H1 (cell line): ENCODE data around the gene NOS3. TPM values are rescaled to one million over a fixed set of nuclear protein-coding genes. Genes with fewer than 3 reads are reported as not detected.

ENCODE experiments used
- CTCF ChIA-PET: fragments of 300-600 bp; sonication (Branson Sonifier 250); formaldehyde crosslinking; loops from one replicate; lab custom pipeline; 2021; ENCODE audit not compliant: partially characterized antibody; lab: Charles Lee
- POLR2A ChIA-PET: fragments of 300-600 bp; sonication (Branson Sonifier 250); formaldehyde crosslinking; loops from one replicate; lab custom pipeline; 2021; ENCODE audit warnings: inconsistent platforms; ENCODE audit not compliant: partially characterized antibody; lab: Charles Lee
- DNase-seq, 2 experiments: peaks; one replicate each; pipeline versions ENCODE4 v3.0.0 to v3.0.0-alpha.2; 2010 to 2022; ENCODE audit warnings: low spot score in 2 of 2, low read depth in 1 of 2, mixed read lengths in 1 of 2
- FAIRE-seq: peaks from 2 replicates; lab custom pipeline; 2011; peaks lifted over from hg19 to GRCh38; lab: Jason Lieb, UNC
- H2AFZ ChIP-seq: 2 replicates; pipeline ENCODE4 v1.8.1; 2012; ENCODE audit warnings: low read length, inconsistent platforms
- H2AK5ac ChIP-seq: 2 replicates; pipeline ENCODE4 v1.6.1; 2013; ENCODE audit warnings: low read depth, low read length
- H2BK120ac ChIP-seq: replicated peaks from 2 replicates; pipeline ENCODE3; 2013; ENCODE audit warnings: low read depth, low read length, inconsistent platforms
- H2BK12ac ChIP-seq: 2 replicates; pipeline ENCODE4 v1.6.1; 2013; ENCODE audit warnings: low read depth, low read length
- H2BK15ac ChIP-seq: 2 replicates; pipeline ENCODE4 v1.6.1; 2013; ENCODE audit warnings: low read length
- H2BK20ac ChIP-seq: 2 replicates; pipeline ENCODE4 v1.6.1; 2013; ENCODE audit warnings: low read length
- H2BK5ac ChIP-seq: 2 replicates; pipeline ENCODE4 v1.6.1; 2013; ENCODE audit warnings: low read depth, low read length
- H3K14ac ChIP-seq: 2 replicates; pipeline ENCODE4 v1.6.1; 2013; ENCODE audit warnings: inconsistent platforms; ENCODE audit not compliant: insufficient read length
- H3K18ac ChIP-seq: 2 replicates; pipeline ENCODE4 v1.6.1; 2013; ENCODE audit warnings: low read length; ENCODE audit errors: extremely low read depth
- H3K23ac ChIP-seq: 2 replicates; pipeline ENCODE4 v1.6.1; 2013; ENCODE audit warnings: inconsistent platforms; ENCODE audit not compliant: insufficient read length
- H3K23me2 ChIP-seq: 2 replicates; pipeline ENCODE4 v1.6.1; 2013; ENCODE audit warnings: low read depth, low read length
- H3K27ac ChIP-seq: 2 replicates; pipeline ENCODE4 v1.6.1; 2011; ENCODE audit warnings: low read depth, low read length, inconsistent platforms
- H3K27me3 ChIP-seq, 4 experiments: replicated peaks in 1 of 4; 1 replicate in 1 of 4; 2 replicates in 3 of 4; pipeline versions ENCODE4 v1.6.1 to v1.8.1; 2011 to 2013; ENCODE audit warnings: low read length in 3 of 4, mild to moderate bottlenecking in 3 of 4, inconsistent platforms in 2 of 4, mixed read lengths in 2 of 4, moderate library complexity in 1 of 4; ENCODE audit not compliant: control insufficient read depth in 3 of 4, insufficient read depth in 3 of 4; ENCODE audit errors: extremely low read depth in 1 of 4
- H3K36me3 ChIP-seq, 4 experiments: 2 replicates each; pipeline versions ENCODE4 v1.6.1 to v1.8.1; 2011 to 2013; ENCODE audit warnings: mild to moderate bottlenecking in 4 of 4, low read length in 3 of 4, moderate library complexity in 2 of 4, control low read depth in 1 of 4, inconsistent platforms in 1 of 4; ENCODE audit not compliant: insufficient read depth in 4 of 4, control insufficient read depth in 2 of 4
- H3K4ac ChIP-seq: replicated peaks from 2 replicates; pipeline ENCODE3; 2013; ENCODE audit warnings: low read length, low read depth, mixed read lengths, inconsistent platforms; ENCODE audit not compliant: insufficient read length
- H3K4me1 ChIP-seq, 4 experiments: replicated peaks in 1 of 4; 1 replicate in 1 of 4; 2 replicates in 3 of 4; pipeline versions ENCODE4 v1.6.1 to v1.8.1; 2011 to 2013; ENCODE audit warnings: low read length in 3 of 4, inconsistent platforms in 2 of 4, mixed read lengths in 1 of 4; ENCODE audit not compliant: insufficient read depth in 4 of 4, control insufficient read depth in 3 of 4
- H3K4me2 ChIP-seq, 2 experiments: 2 replicates each; pipeline versions ENCODE4 v1.6.1 to v1.8.1; 2011 to 2013; ENCODE audit warnings: low read depth in 2 of 2, low read length in 2 of 2, control low read depth in 1 of 2, inconsistent platforms in 1 of 2, mild to moderate bottlenecking in 1 of 2; ENCODE audit not compliant: insufficient read depth in 1 of 2
- H3K4me3 ChIP-seq, 4 experiments: fragments of 200-600, 300-600 bp in 1 of 4; sonication (generic), shearing (Covaris generic), sonication (Bioruptor Twin) in 1 of 4; 2 replicates each; pipeline versions ENCODE4 v1.5.1 to v1.8.1; 2011 to 2016; ENCODE audit warnings: low read length in 4 of 4, low read depth in 3 of 4, control low read depth in 2 of 4, inconsistent platforms in 2 of 4, mild to moderate bottlenecking in 2 of 4, mixed read lengths in 1 of 4, moderate library complexity in 1 of 4; ENCODE audit not compliant: insufficient read depth in 2 of 4; ENCODE audit errors: extremely low read depth in 1 of 4
- H3K56ac ChIP-seq: replicated peaks from 2 replicates; pipeline ENCODE3; 2013; ENCODE audit warnings: low read depth, mild to moderate bottlenecking, mixed read lengths, low read length, inconsistent platforms; ENCODE audit not compliant: insufficient read length
- H3K79me1 ChIP-seq: 2 replicates; pipeline ENCODE4 v1.6.1; 2013; ENCODE audit warnings: low read depth, low read length, control low read depth
- H3K79me2 ChIP-seq, 2 experiments: 2 replicates each; pipeline versions ENCODE4 v1.6.1 to v1.8.1; 2012 to 2013; ENCODE audit warnings: low read length in 2 of 2, mild to moderate bottlenecking in 2 of 2, inconsistent platforms in 1 of 2; ENCODE audit not compliant: insufficient read depth in 2 of 2, control insufficient read depth in 1 of 2
- H3K9ac ChIP-seq, 4 experiments: replicated peaks in 1 of 4; 1 replicate in 1 of 4; 2 replicates in 3 of 4; pipeline versions ENCODE4 v1.6.1 to v1.8.1; 2011 to 2013; ENCODE audit warnings: low read depth in 3 of 4, low read length in 3 of 4, control low read depth in 2 of 4, mild to moderate bottlenecking in 2 of 4, moderate library complexity in 2 of 4, inconsistent platforms in 1 of 4; ENCODE audit errors: extremely low read depth in 1 of 4
- H3K9me3 ChIP-seq, 2 experiments: 2 replicates each; pipeline versions ENCODE4 v1.6.1 to v1.8.1; 2012 to 2013; ENCODE audit warnings: mild to moderate bottlenecking in 2 of 2, moderate library complexity in 2 of 2, control low read depth in 1 of 2, inconsistent platforms in 1 of 2, low read depth in 1 of 2, low read length in 1 of 2, mixed read lengths in 1 of 2; ENCODE audit not compliant: insufficient read depth in 2 of 2
- H4K20me1 ChIP-seq, 2 experiments: replicated peaks in 1 of 2; 2 replicates each; pipeline versions ENCODE3 to v1.8.1; 2011 to 2013; ENCODE audit warnings: inconsistent platforms in 2 of 2, low read length in 2 of 2, mild to moderate bottlenecking in 1 of 2; ENCODE audit not compliant: insufficient read depth in 2 of 2, control insufficient read depth in 1 of 2
- H4K5ac ChIP-seq: 2 replicates; pipeline ENCODE4 v1.6.1; 2013; ENCODE audit warnings: low read length, low read depth, mixed read lengths, inconsistent platforms; ENCODE audit not compliant: insufficient read length
- H4K8ac ChIP-seq: 2 replicates; pipeline ENCODE4 v1.8.0; 2013; ENCODE audit warnings: mild to moderate bottlenecking, moderate library complexity, low read length, inconsistent platforms; ENCODE audit not compliant: insufficient read depth; ENCODE audit errors: extremely low read depth
- H4K91ac ChIP-seq: replicated peaks from 2 replicates; pipeline ENCODE3; 2013; ENCODE audit warnings: low read length, mixed read lengths, inconsistent platforms; ENCODE audit not compliant: insufficient read length
- KDM1A ChIP-seq: fragments of 200-600, 300-600 bp; sonication (generic); IDR thresholded peaks from 2 replicates; pipeline ENCODE4 v1.7.1; 2016; ENCODE audit warnings: mild to moderate bottlenecking, low read length, borderline replicate concordance
- KDM4A ChIP-seq: IDR thresholded peaks from one replicate; pipeline ENCODE4 v1.7.1; 2012; ENCODE audit warnings: low read depth, mild to moderate bottlenecking, moderate library complexity, low read length, inconsistent platforms; ENCODE audit not compliant: severe bottlenecking
- NANOG ChIP-seq: IDR thresholded peaks from 2 replicates; pipeline ENCODE4 v1.6.1; 2011; ENCODE audit warnings: low read length, low read depth, mild to moderate bottlenecking, inconsistent platforms; ENCODE audit not compliant: insufficient read depth, poor library complexity, severe bottlenecking
- RAD21 ChIP-seq, 2 experiments: IDR thresholded peaks in 1 of 2; conservative IDR thresholded peaks in 1 of 2; 2 replicates each; pipeline ENCODE4 v1.6.1; 2011; ENCODE audit warnings: low read depth in 2 of 2, low read length in 2 of 2, improper control_type of control experiment in 1 of 2, inconsistent platforms in 1 of 2, mild to moderate bottlenecking in 1 of 2, moderate library complexity in 1 of 2
- SIRT6 ChIP-seq: IDR thresholded peaks from one replicate; pipeline ENCODE4 v1.7.1; 2012; ENCODE audit warnings: low read length, inconsistent platforms
- TAF7 ChIP-seq: optimal IDR thresholded peaks from 2 replicates; pipeline ENCODE3; 2011; ENCODE audit warnings: low read depth, mild to moderate bottlenecking, inconsistent platforms, low read length, moderate library complexity, borderline replicate concordance
- TCF12 ChIP-seq: IDR thresholded peaks from 2 replicates; pipeline ENCODE4 v1.6.1; 2011; ENCODE audit warnings: low read depth, mild to moderate bottlenecking, low read length
- WGBS, 2 experiments: shearing (Covaris generic) in 1 of 2; methylation state at CpG; one replicate each; pipeline versions ENCODE4 v1.1.6 to v1.1.7; 2013 to 2015; ENCODE audit warnings: low lambda C conversion rate in 2 of 2, mixed read lengths in 2 of 2, inconsistent platforms in 1 of 2, low coverage in 1 of 2, missing lambda C conversion rate in 1 of 2; ENCODE audit not compliant: insufficient replicate concordance in 2 of 2, insufficient coverage in 1 of 2, insufficient read length in 1 of 2; ENCODE audit errors: extremely low coverage in 1 of 2, missing lambda C conversion rate in 1 of 2; 5-methylcytosine and 5-hydroxymethylcytosine counted together
- polyA plus RNA-seq, 7 experiments: library from polyadenylated mRNA; depleted of rRNA in 3 of 7; stranded (reverse) in 5 of 7; unstranded in 2 of 7; fragments of >200 nt in 5 of 7; fragments of 200-250 nt in 2 of 7; gene quantifications; 1 replicate in 5 of 7; 2 replicates in 1 of 7; 4 replicates in 1 of 7; pipeline versions ENCODE4 v1.2.1 to v1.2.3, GENCODE V29; 2011 to 2013; ENCODE audit warnings: missing spikeins in 2 of 7, mixed read lengths in 2 of 7
- total RNA-seq: library from RNA; stranded (reverse); fragmentation: NEBNext Ultra II Directional; extraction: Animal tissue kit (Norgen Biotek cat#: 25700); gene quantifications from 2 replicates; pipeline ENCODE4 v1.2.1, GENCODE V29; 2021
- TF ChIP-seq, protein P1 (sequence below): IDR thresholded peaks from 2 replicates; pipeline ENCODE4 v1.6.1; 2012; ENCODE audit warnings: inconsistent platforms

The NOS3 gene
- total and polyA plus RNA-seq, 2 of the 8 experiments (the other 6 are each of a cell fraction or from before 2014, with no cell fraction given), result 4.4 to 16.2 TPM

DNA sequence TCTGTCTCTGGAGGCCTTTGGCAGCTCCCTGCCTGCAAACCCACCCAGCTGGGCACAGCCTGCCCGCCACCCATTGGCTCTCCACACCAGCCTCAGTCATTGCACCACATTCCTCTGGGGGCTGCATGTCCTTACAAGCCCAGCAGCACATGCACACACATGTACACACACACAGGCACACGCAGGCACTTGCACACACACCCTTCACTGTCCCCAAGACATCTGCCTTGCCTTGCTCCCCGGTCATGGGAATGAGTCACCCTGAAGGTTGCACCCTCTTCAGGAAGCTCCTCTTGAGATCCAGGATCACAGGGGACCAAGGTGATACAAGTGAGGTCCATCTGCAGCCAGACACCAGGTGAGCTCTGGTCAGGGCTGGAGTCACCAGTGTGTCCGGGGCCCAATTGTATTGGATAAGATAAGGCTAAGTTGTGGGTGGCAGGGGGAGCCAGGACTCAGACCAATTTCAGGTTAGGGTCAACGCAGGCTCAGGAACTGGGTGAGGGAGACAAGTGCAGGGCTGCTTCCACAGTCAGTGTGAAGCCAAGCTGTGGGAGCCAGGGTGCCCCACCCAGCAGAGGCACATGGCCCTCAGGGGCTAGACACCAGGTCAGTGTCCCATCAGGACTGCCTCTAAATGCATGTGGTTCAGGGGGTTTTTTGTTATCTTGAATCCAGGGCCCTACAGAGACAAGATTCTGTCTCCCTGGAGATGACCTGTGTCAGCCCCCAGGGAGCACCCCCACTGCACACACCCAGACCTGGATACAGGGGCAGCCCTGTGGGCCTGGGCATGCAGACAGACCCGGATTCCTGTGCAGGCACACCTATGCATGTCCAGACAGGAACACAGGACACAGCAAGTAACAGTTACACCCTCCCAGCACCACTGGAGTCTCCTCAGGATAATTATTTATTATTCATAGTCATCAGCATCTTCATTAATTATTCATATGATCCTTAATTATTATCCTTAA is 46.5 kb upstream of the NOS3 start:
- H3K79me2 ChIP-seq, result no peaks in the 10 kb centered on the region
- no peak overlapping the region for H2AFZ ChIP-seq
- CTCF ChIA-PET, result interaction anchor here (0.9 to 6.1 kb wide), 9 partner anchors 9 to 74 kb away, joined by 3 to 35 read pairs (median 7); no protein-coding TSS in a partner anchor
- H2BK15ac ChIP-seq, result peak overlapping the region; percentile 61; the same call in 1 of the 2 replicates
- FAIRE-seq, result no peak
- no peaks in the 10 kb centered on the region for H3K9me3 ChIP-seq
- H4K20me1 ChIP-seq, result peaks cover 0 to 3% of the 10 kb centered on the region in 2 experiments
- H3K27me3 ChIP-seq, result peaks cover 0 to 18% (median 13%) of the 10 kb centered on the region in 4 experiments; a peak in 5 of 7 replicates
- no peak overlapping the region for H2BK20ac ChIP-seq
- 96% methylated on average over 6 of the region's 6 CpGs; no CpG with 5 or more reads in 1 of the 2 experiments for WGBS, 2 experiments
- no peak overlapping the region for H3K18ac ChIP-seq
- no peak overlapping the region; the same call in 1 of the 2 replicates for H4K8ac ChIP-seq
- peaks cover 4% of the 10 kb centered on the region; the same call in 1 of the 2 replicates for H3K23me2 ChIP-seq
- H4K5ac ChIP-seq, result no peak overlapping the region
- no peak overlapping the region for H3K23ac ChIP-seq
- no peak overlapping the region for H2AK5ac ChIP-seq
- no peak overlapping the region for H3K9ac ChIP-seq
- no peak overlapping the region for H4K91ac ChIP-seq
- 0 out of 2 replicates have a peak overlapping the region, but pooled peaks have one; percentile 40 for H2BK5ac ChIP-seq
- H2BK12ac ChIP-seq, result peak overlapping the region; percentile 88; the same call in 1 of the 2 replicates
- POLR2A ChIA-PET, result interaction anchor here (0.6 to 1.4 kb wide), 2 partner anchors 36 to 130 kb away, joined by 3 read pairs; no protein-coding TSS in a partner anchor
- no peak for DNase-seq
- no peak overlapping the region for H3K14ac ChIP-seq
- H3K56ac ChIP-seq, result no peak overlapping the region
- H3K27ac ChIP-seq, result no peak overlapping the region
- no peaks in the 10 kb centered on the region for H3K36me3 ChIP-seq
- no peak overlapping the region for H2BK120ac ChIP-seq
- H3K4me1 ChIP-seq, result peaks cover 0 to 41% (median 23%) of the 10 kb centered on the region in 4 experiments; a peak in 6 of 7 replicates
- no peak overlapping the region for H3K4me3 ChIP-seq
- no peaks in the 10 kb centered on the region for H3K79me1 ChIP-seq
- peak overlapping the region; percentile 33 for H3K4ac ChIP-seq
- no peak overlapping the region for H3K4me2 ChIP-seq
- no peak for TF ChIP-seq RAD21 (IDR thresholded peaks at IDR 0.05 in 1 of 2, conservative IDR thresholded peaks at IDR 0.05 in 1 of 2; ENCODE audit: low read depth in 2 of 2, low read length in 2 of 2)
- TF ChIP-seq KDM1A, result no peak
- no peak for TF ChIP-seq NANOG
- TF ChIP-seq, protein P1, sequence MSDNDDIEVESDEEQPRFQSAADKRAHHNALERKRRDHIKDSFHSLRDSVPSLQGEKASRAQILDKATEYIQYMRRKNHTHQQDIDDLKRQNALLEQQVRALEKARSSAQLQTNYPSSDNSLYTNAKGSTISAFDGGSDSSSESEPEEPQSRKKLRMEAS, result no peak
- no peak for TF ChIP-seq TCF12
- no peak for TF ChIP-seq KDM4A
- TF ChIP-seq TAF7, result no peak
- no peak for TF ChIP-seq SIRT6
